Naive thymus-derived CD4-positive, alpha-beta T cell (primary cell): ENCODE results near the gene MDFIC. TPM values are rescaled to one million over a fixed set of nuclear protein-coding genes. Genes with fewer than 3 reads are reported as not detected.

Source experiments
- ATAC-seq: fragments of 150-1000 bp; cut with Tn5 transposase; 2 replicates; pipeline ENCODE4 v1.10.0; 2021; ENCODE audit warnings: mild to moderate bottlenecking, moderate library complexity
- CTCF ChIA-PET: fragments of 350-600 bp; sonication (Branson Sonifier 250); formaldehyde crosslinking; loops from one replicate; lab custom pipeline; 2021; ENCODE audit warnings: antibody characterized with exemption; lab: Charles Lee
- POLR2A ChIA-PET: fragments of 350-600 bp; sonication (Branson Sonifier 250); formaldehyde crosslinking; loops from one replicate; lab custom pipeline; 2021; ENCODE audit warnings: antibody characterized with exemption, inconsistent platforms; lab: Charles Lee
- DNase-seq, 9 donors: peaks; one replicate each; pipeline versions ENCODE4 v3.0.0 to v3.0.0-alpha.2; 2020 to 2022; ENCODE audit warnings: mixed read lengths in 1 of 9
- H3K27ac ChIP-seq: one replicate; pipeline ENCODE4 v1.7.0; 2013; ENCODE audit warnings: mild to moderate bottlenecking, low read depth, low read length, moderate library complexity
- H3K27me3 ChIP-seq, 2 donors: one replicate each; pipeline ENCODE4 v1.7.0; 2013; ENCODE audit warnings: low read length in 2 of 2, mild to moderate bottlenecking in 2 of 2, moderate library complexity in 2 of 2; ENCODE audit not compliant: control insufficient read depth in 2 of 2, insufficient read depth in 2 of 2
- H3K36me3 ChIP-seq, 3 experiments: 1 replicate in 2 of 3; 2 replicates in 1 of 3; pipeline ENCODE4 v1.7.0; 2013; ENCODE audit warnings: low read length in 3 of 3, mild to moderate bottlenecking in 3 of 3, moderate library complexity in 1 of 3; ENCODE audit not compliant: insufficient read depth in 3 of 3, control insufficient read depth in 2 of 3
- H3K4me1 ChIP-seq, 2 donors: one replicate each; pipeline ENCODE4 v1.7.0; 2013; ENCODE audit warnings: low read length in 2 of 2, mild to moderate bottlenecking in 2 of 2, moderate library complexity in 1 of 2; ENCODE audit not compliant: control insufficient read depth in 2 of 2, insufficient read depth in 2 of 2
- H3K4me3 ChIP-seq: 2 replicates; pipeline ENCODE4 v1.7.0; 2013; ENCODE audit warnings: mild to moderate bottlenecking, low read length
- H3K9me3 ChIP-seq, 3 experiments: 1 replicate in 2 of 3; 2 replicates in 1 of 3; pipeline ENCODE4 v1.7.0; 2013; ENCODE audit warnings: low read length in 3 of 3; ENCODE audit not compliant: control insufficient read depth in 2 of 3
- H3K27ac Mint-ChIP-seq, 9 donors: one replicate each; pipeline ENCODE4 v1.8.0; 2020 to 2022; ENCODE audit warnings: mixed read lengths in 9 of 9, mild to moderate bottlenecking in 8 of 9, moderate library complexity in 5 of 9, inconsistent platforms in 2 of 9
- H3K27me3 Mint-ChIP-seq, 5 donors: one replicate each; pipeline ENCODE4 v1.8.0; 2021 to 2022; ENCODE audit warnings: mixed read lengths in 5 of 5, mild to moderate bottlenecking in 1 of 5
- H3K36me3 Mint-ChIP-seq, 5 donors: one replicate each; pipeline ENCODE4 v1.8.0; 2020 to 2022; ENCODE audit warnings: mixed read lengths in 5 of 5, mild to moderate bottlenecking in 3 of 5, inconsistent platforms in 1 of 5
- H3K4me1 Mint-ChIP-seq, 7 donors: one replicate each; pipeline ENCODE4 v1.8.0; 2020 to 2022; ENCODE audit warnings: mixed read lengths in 7 of 7, mild to moderate bottlenecking in 3 of 7, inconsistent platforms in 1 of 7
- H3K4me3 Mint-ChIP-seq, 10 donors: one replicate each; pipeline ENCODE4 v1.8.0; 2020 to 2022; ENCODE audit warnings: mild to moderate bottlenecking in 10 of 10, mixed read lengths in 10 of 10, moderate library complexity in 6 of 10, inconsistent platforms in 2 of 10
- H3K9me3 Mint-ChIP-seq, 11 donors: one replicate each; pipeline ENCODE4 v1.8.0; 2020 to 2022; ENCODE audit warnings: mixed read lengths in 11 of 11, mild to moderate bottlenecking in 4 of 11, inconsistent platforms in 1 of 11, moderate library complexity in 1 of 11
- intact Hi-C, 2 donors: fragments of 100-400 bp; cut with micrococcal nuclease; formaldehyde crosslinking; loops; one replicate each; pipeline ENCODE4 v1.15.1; 2023
- polyA plus RNA-seq, 2 donors: library from polyadenylated mRNA; unstranded; fragments of 300-500 nt; fragmentation: Illumina TruSeq; gene quantifications; one replicate each; pipeline ENCODE4 v1.2.3, GENCODE V29; 2021
- total RNA-seq, 6 experiments: library from RNA in 5 of 6; stranded (reverse) in 5 of 6; gene quantifications; 1 replicate in 5 of 6; 2 replicates in 1 of 6; pipeline ENCODE4 v1.2.3 and lab custom pipeline; 2021 to 2026

Gene MDFIC
- total and polyA plus RNA-seq, 7 experiments from 2014 or later: 48.5 to 90.8 (median 58.1) TPM

DNA sequence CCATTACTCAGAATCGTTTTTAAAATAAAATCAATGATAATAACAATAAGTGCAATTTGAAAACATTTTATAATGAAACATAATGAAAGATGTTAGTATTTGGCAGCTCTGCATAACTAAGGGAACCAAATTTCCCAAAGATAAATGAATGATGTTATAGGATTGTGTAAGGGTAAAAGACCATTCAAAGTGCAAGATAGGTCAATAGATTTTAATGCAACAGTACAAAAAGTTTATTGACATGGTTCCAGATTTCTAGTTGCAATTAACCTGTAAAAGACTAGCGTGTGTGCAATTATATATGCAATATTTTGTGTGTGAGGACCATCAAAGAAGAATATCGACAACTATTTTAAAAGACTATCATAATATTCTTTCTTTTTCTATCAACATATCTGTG, 122.3 kb downstream of the MDFIC start:
- H3K27me3 Mint-ChIP-seq: peaks cover 0 to 10% (median 0%) of the 10 kb centered on the region in 5 donors
- ATAC-seq: no peak
- no peak overlapping the region for H3K27ac Mint-ChIP-seq
- no peaks in the 10 kb centered on the region for H3K36me3 Mint-ChIP-seq
- Histone ChIP-seq H3K27me3 (no peaks in the 10 kb centered on the region), H3K4me1 (no peaks in the 10 kb centered on the region), H3K27ac (no peak overlapping the region), H3K36me3 (no peaks in the 10 kb centered on the region), H3K4me3 (no peak overlapping the region), H3K9me3 (no peaks in the 10 kb centered on the region)
- CTCF ChIA-PET: no interaction called here
- POLR2A ChIA-PET: no interaction called here
- no peaks in the 10 kb centered on the region for H3K4me1 Mint-ChIP-seq
- DNase-seq: no peak
- no peak overlapping the region for H3K4me3 Mint-ChIP-seq
- no peaks in the 10 kb centered on the region for H3K9me3 Mint-ChIP-seq
- intact Hi-C loops: no loop called here

DNA sequence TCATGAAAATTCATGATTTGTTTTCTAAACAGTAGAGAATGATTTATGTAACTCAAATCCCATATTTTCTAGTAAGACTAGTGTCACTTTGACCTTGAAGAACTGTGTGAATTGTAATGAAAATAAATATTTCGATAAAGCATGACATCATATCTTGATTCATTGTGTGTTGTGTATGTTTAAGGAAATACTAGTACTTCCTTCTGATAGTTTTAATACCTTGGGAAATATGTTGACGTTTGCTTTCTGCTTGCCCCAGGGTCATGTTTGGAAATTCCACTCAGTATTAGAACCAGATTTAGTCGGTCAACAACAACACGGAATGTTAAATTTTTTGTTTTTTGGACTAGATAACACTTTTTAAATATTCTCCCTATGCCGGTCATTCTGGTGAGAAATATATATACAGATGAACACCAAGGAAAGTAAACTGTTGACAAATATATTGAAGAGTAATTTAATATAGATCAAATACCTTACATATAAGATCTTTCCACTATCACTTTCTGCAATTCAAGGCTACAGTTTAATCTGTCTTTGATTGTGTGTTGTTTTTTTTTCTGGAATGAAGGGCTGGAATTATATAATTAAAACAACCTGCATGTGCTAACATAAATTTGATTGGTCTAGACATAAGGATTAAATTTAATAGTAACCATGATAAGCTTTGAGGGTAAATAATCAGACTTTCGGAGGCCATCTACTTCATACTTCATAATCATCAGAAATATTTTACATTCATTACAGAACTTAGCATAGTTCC, 126.2 kb downstream of the MDFIC start:
- ATAC-seq (no peak), DNase-seq (no peak)
- peaks cover 0 to 1% (median 0%) of the 10 kb centered on the region in 5 donors for H3K36me3 Mint-ChIP-seq
- Histone ChIP-seq H3K27ac (no peak overlapping the region), H3K4me3 (no peak overlapping the region), H3K4me1 (no peaks in the 10 kb centered on the region), H3K36me3 (no peaks in the 10 kb centered on the region), H3K9me3 (no peaks in the 10 kb centered on the region), H3K27me3 (no peaks in the 10 kb centered on the region)
- intact Hi-C loops: no loop called here
- H3K9me3 Mint-ChIP-seq: peaks cover 0 to 2% (median 0%) of the 10 kb centered on the region in 11 donors
- H3K27me3 Mint-ChIP-seq: peaks cover 0 to 19% (median 3%) of the 10 kb centered on the region in 5 donors
- CTCF ChIA-PET: no interaction called here
- no peak overlapping the region for H3K4me3 Mint-ChIP-seq
- no peaks in the 10 kb centered on the region for H3K4me1 Mint-ChIP-seq
- POLR2A ChIA-PET: no interaction called here
- no peak overlapping the region for H3K27ac Mint-ChIP-seq

DNA sequence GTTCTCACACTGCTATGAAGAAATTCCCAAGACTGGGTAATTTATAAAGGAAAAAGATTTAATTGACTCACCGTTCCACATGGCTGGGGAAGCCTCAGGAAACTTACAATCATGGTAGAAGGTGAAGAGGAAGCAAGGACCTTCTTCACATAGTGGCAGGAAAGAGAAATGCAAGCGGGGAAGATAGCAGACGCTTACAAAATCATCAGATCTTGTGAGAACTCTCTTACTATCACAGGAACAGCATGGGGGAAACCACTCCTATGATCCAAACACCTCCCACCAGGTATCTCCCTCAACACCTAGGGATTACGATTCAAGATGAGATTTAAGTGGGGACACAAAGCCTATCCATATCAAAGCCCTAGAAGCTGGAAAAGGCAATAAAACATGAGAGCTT, 130.8 kb downstream of the MDFIC start:
- POLR2A ChIA-PET: no interaction called here
- H3K4me3 Mint-ChIP-seq: no peak overlapping the region
- no peak overlapping the region for H3K27ac Mint-ChIP-seq

DNA sequence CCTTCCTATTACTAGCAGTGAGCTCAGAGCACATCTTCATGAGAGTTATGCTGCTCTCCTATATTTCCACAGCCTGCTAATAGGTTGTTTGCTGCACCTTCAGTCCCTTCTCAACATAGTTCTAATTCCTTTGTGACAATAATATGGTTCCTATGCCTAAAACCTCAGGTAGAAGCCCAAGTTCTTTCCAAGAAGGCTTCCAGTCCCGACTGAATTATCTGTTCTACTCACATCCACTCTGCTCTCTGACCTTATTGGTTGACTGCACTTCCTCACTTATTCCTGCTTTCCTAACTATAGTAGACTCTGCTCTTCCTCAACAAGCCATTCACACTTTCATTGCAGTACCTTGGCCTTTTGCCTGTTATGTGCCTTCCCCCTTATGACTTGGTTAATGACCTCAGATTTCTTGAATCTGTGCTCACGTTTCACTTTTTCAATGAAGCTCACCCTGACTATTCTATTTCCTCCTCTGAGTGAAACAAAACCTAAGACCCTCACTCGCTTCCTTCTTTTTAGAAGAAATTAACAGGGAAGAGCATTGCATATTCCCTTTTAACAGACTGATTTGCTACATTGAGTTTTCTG, 132.7 kb downstream of the MDFIC start:
- Histone ChIP-seq H3K36me3 (no peaks in the 10 kb centered on the region), H3K4me1 (no peaks in the 10 kb centered on the region), H3K27me3 (no peaks in the 10 kb centered on the region), H3K27ac (no peak overlapping the region), H3K4me3 (no peak overlapping the region), H3K9me3 (no peaks in the 10 kb centered on the region)
- ChIA-PET POLR2A (no interaction called here), CTCF (no interaction called here)
- ATAC-seq (no peak), DNase-seq (no peak)
- H3K27ac Mint-ChIP-seq: no peak overlapping the region
- peaks cover 0 to 18% (median 6%) of the 10 kb centered on the region in 5 donors for H3K27me3 Mint-ChIP-seq
- H3K4me3 Mint-ChIP-seq: no peak overlapping the region
- intact Hi-C loops: no loop called here
- no peaks in the 10 kb centered on the region for H3K4me1 Mint-ChIP-seq
- H3K9me3 Mint-ChIP-seq: peaks cover 0 to 2% (median 0%) of the 10 kb centered on the region in 11 donors
- peaks cover 0 to 1% (median 0%) of the 10 kb centered on the region in 5 donors for H3K36me3 Mint-ChIP-seq

More for the DNA sequence above, 130.8 kb downstream of the MDFIC start:
- H3K9me3 Mint-ChIP-seq: peaks cover 0 to 2% (median 0%) of the 10 kb centered on the region in 11 donors
- Histone ChIP-seq H3K4me3 (no peak overlapping the region), H3K27ac (no peak overlapping the region), H3K27me3 (no peaks in the 10 kb centered on the region), H3K9me3 (no peaks in the 10 kb centered on the region), H3K36me3 (no peaks in the 10 kb centered on the region), H3K4me1 (no peaks in the 10 kb centered on the region)
- intact Hi-C loops: no loop called here
- DNase-seq (no peak), ATAC-seq (no peak)
- CTCF ChIA-PET: interaction anchor here (0.7 kb wide), 1 partner anchor 13 kb away, joined by 3 read pairs; no protein-coding TSS in a partner anchor
- H3K27me3 Mint-ChIP-seq: peaks cover 0 to 18% (median 6%) of the 10 kb centered on the region in 5 donors
- H3K36me3 Mint-ChIP-seq: peaks cover 0 to 1% (median 0%) of the 10 kb centered on the region in 5 donors
- no peaks in the 10 kb centered on the region for H3K4me1 Mint-ChIP-seq

DNA sequence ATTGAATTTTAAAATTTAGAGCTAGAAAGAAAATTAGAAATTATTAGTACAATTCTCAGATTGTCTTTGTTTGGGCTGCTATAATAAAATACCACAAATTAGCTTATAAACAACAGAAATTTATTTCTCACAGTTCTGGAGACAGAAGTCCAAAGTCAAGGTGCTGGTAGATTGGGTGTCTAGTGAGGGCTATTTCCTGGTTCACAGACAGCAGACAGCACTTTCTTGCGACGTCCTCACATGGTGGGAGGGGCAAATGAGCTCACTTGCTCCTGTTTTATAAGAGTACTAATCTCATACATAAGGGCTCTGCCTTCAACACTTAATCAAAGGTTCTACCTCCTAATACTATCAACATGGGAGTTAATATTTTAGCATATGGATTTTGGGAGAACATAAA, 134.1 kb downstream of the MDFIC start:
- no peaks in the 10 kb centered on the region for H3K9me3 ChIP-seq
- intact Hi-C loops: no loop called here
- H3K27ac ChIP-seq: no peak overlapping the region
- peaks cover 0 to 2% (median 0%) of the 10 kb centered on the region in 11 donors for H3K9me3 Mint-ChIP-seq
- peaks cover 0 to 11% (median 6%) of the 10 kb centered on the region in 5 donors for H3K27me3 Mint-ChIP-seq
- H3K27me3 ChIP-seq: no peaks in the 10 kb centered on the region
- no peak overlapping the region for H3K4me3 ChIP-seq
- ATAC-seq: no peak
- POLR2A ChIA-PET: no interaction called here
- H3K4me1 ChIP-seq: no peaks in the 10 kb centered on the region
- CTCF ChIA-PET: no interaction called here
- H3K36me3 ChIP-seq: no peaks in the 10 kb centered on the region
- DNase-seq: no peak
- no peak overlapping the region for H3K27ac Mint-ChIP-seq
- H3K4me3 Mint-ChIP-seq: no peak overlapping the region
- H3K36me3 Mint-ChIP-seq: peaks cover 0 to 1% (median 0%) of the 10 kb centered on the region in 5 donors
- no peaks in the 10 kb centered on the region for H3K4me1 Mint-ChIP-seq

DNA sequence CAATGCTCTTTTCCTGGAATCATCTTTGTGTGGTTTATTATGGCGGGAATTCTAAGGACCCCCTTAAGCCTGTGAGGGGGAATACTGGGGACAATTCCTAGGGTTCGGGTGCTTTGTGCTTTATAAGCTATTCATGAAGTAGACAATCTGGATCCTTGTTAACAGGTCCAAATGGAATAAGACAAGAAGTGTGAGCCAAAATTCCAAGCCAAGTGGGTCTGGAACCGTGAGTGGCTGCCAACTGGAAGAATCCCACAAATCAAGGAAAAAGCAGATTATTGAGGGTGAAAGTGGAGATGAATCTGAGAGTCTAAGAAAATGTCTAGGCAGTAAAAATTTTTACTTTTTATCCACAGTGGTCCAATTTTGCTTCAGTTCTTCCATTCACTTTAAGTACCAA, 136.8 kb downstream of the MDFIC start:
- ChIA-PET POLR2A (no interaction called here), CTCF (no interaction called here)
- ATAC-seq (no peak), DNase-seq (no peak)
- Histone ChIP-seq H3K9me3 (no peaks in the 10 kb centered on the region), H3K27ac (no peak overlapping the region), H3K4me1 (no peaks in the 10 kb centered on the region), H3K36me3 (no peaks in the 10 kb centered on the region), H3K4me3 (no peak overlapping the region), H3K27me3 (no peaks in the 10 kb centered on the region)
- Mint-ChIP-seq H3K4me1 (no peaks in the 10 kb centered on the region), H3K9me3 (peaks cover 0 to 2% (median 0%) of the 10 kb centered on the region in 11 donors), H3K36me3 (no peaks in the 10 kb centered on the region), H3K27ac (no peak overlapping the region), H3K27me3 (peaks cover 0 to 9% (median 0%) of the 10 kb centered on the region in 5 donors), H3K4me3 (no peak overlapping the region)
- intact Hi-C loops: no loop called here
